ENCODE results near the gene LMAN1L. TPM values are rescaled to one million over a fixed set of nuclear protein-coding genes. Genes with fewer than 3 reads are reported as not detected.

Gene LMAN1L
- polyA plus RNA-seq, 2 donors, result 0.27 to 0.61 TPM

- no peaks in the 10 kb centered on the region for H3K9me3 ChIP-seq (ENCODE audit: control insufficient read depth in 2 of 2, insufficient read depth in 1 of 2, low read depth in 1 of 2, low read length in 1 of 2)
- H3K27ac ChIP-seq (ENCODE audit: low read depth in 2 of 2, low read length in 1 of 2), result peak overlapping the region in 1 of 2 donors; percentile 56
- H3K27me3 ChIP-seq (ENCODE audit: control insufficient read depth in 1 of 2, insufficient read depth in 2 of 2, low read length in 2 of 2), result no peaks in the 10 kb centered on the region
- H3K4me1 ChIP-seq (ENCODE audit: control insufficient read depth in 2 of 2, insufficient read depth in 2 of 2, low read length in 1 of 2), result peaks cover 2 to 19% of the 10 kb centered on the region in 2 donors
- H3K36me3 ChIP-seq (ENCODE audit: control insufficient read depth in 2 of 2, insufficient read depth in 2 of 2, low read length in 1 of 2), result peaks cover 12 to 44% of the 10 kb centered on the region in 2 donors
- peak overlapping the region; percentile 85 to 88 for H3K4me3 ChIP-seq (ENCODE audit: low read depth in 1 of 2, low read length in 2 of 2)
- WGBS, 2 donors, result 85 to 92% methylated on average over 9 of the region's 9 CpGs
Measured at GRCh38 chr15:74840851-74841775, 28.5 kb downstream of the LMAN1L start.

- Histone ChIP-seq H3K9me3 (ENCODE audit: control insufficient read depth in 2 of 2, insufficient read depth in 1 of 2, low read depth in 1 of 2, low read length in 1 of 2) (no peaks in the 10 kb centered on the region), H3K4me1 (ENCODE audit: control insufficient read depth in 2 of 2, insufficient read depth in 2 of 2, low read length in 1 of 2) (peaks cover 2 to 19% of the 10 kb centered on the region in 2 donors), H3K4me3 (ENCODE audit: low read depth in 1 of 2, low read length in 2 of 2) (peak overlapping the region; percentile 85 to 88), H3K27ac (ENCODE audit: low read depth in 2 of 2, low read length in 1 of 2) (peak overlapping the region in 1 of 2 donors; percentile 96), H3K36me3 (ENCODE audit: control insufficient read depth in 2 of 2, insufficient read depth in 2 of 2, low read length in 1 of 2) (peaks cover 6 to 37% of the 10 kb centered on the region in 2 donors), H3K27me3 (ENCODE audit: control insufficient read depth in 1 of 2, insufficient read depth in 2 of 2, low read length in 2 of 2) (no peaks in the 10 kb centered on the region)
- 72 to 73% methylated on average over 14 of the region's 14 CpGs for WGBS, 2 donors
Measured at GRCh38 chr15:74841891-74842373, 29.3 kb downstream of the LMAN1L start.

- Histone ChIP-seq H3K27me3 (ENCODE audit: control insufficient read depth in 1 of 2, insufficient read depth in 2 of 2, low read length in 2 of 2) (no peaks in the 10 kb centered on the region), H3K9me3 (ENCODE audit: control insufficient read depth in 2 of 2, insufficient read depth in 1 of 2, low read depth in 1 of 2, low read length in 1 of 2) (no peaks in the 10 kb centered on the region), H3K4me1 (ENCODE audit: control insufficient read depth in 2 of 2, insufficient read depth in 2 of 2, low read length in 1 of 2) (peaks cover 2 to 21% of the 10 kb centered on the region in 2 donors), H3K4me3 (ENCODE audit: low read depth in 1 of 2, low read length in 2 of 2) (peak within 1 kb of the TSS; percentile 85 to 88), H3K27ac (ENCODE audit: low read depth in 2 of 2, low read length in 1 of 2) (peak within 1 kb of the TSS; percentile 91 to 96), H3K36me3 (ENCODE audit: control insufficient read depth in 2 of 2, insufficient read depth in 2 of 2, low read length in 1 of 2) (peaks cover 5 to 39% of the 10 kb centered on the region in 2 donors)
- 0 to 1% methylated on average over 74 to 84 of the region's 84 CpGs for WGBS, 2 donors
Measured at GRCh38 chr15:74842581-74843444, 30.2 kb downstream of the LMAN1L start, which contains the start of gene ULK3. Gene ULK3, minus strand, starts transcription at chr15:74843156. Its CDS starts 51 bp downstream, at chr15:74843105.

- H3K27me3 ChIP-seq (ENCODE audit: control insufficient read depth in 1 of 2, insufficient read depth in 2 of 2, low read length in 2 of 2), result no peaks in the 10 kb centered on the region
- H3K4me3 ChIP-seq (ENCODE audit: low read depth in 1 of 2, low read length in 2 of 2), result peak overlapping the region; percentile 55 to 85
- H3K4me1 ChIP-seq (ENCODE audit: control insufficient read depth in 2 of 2, insufficient read depth in 2 of 2, low read length in 1 of 2), result peaks cover 2 to 21% of the 10 kb centered on the region in 2 donors
- 16% methylated on average over 18 of the region's 18 CpGs for WGBS, 2 donors
- H3K9me3 ChIP-seq (ENCODE audit: control insufficient read depth in 2 of 2, insufficient read depth in 1 of 2, low read depth in 1 of 2, low read length in 1 of 2), result no peaks in the 10 kb centered on the region
- H3K27ac ChIP-seq (ENCODE audit: low read depth in 2 of 2, low read length in 1 of 2), result peak overlapping the region; percentile 91 to 96
- peaks cover 5 to 40% of the 10 kb centered on the region in 2 donors for H3K36me3 ChIP-seq (ENCODE audit: control insufficient read depth in 2 of 2, insufficient read depth in 2 of 2, low read length in 1 of 2)
Measured at GRCh38 chr15:74843445-74843828, 30.8 kb downstream of the LMAN1L start.

- Histone ChIP-seq H3K9me3 (ENCODE audit: control insufficient read depth in 2 of 2, insufficient read depth in 1 of 2, low read depth in 1 of 2, low read length in 1 of 2) (no peaks in the 10 kb centered on the region), H3K36me3 (ENCODE audit: control insufficient read depth in 2 of 2, insufficient read depth in 2 of 2, low read length in 1 of 2) (peaks cover 5 to 41% of the 10 kb centered on the region in 2 donors), H3K27me3 (ENCODE audit: control insufficient read depth in 1 of 2, insufficient read depth in 2 of 2, low read length in 2 of 2) (no peaks in the 10 kb centered on the region), H3K27ac (ENCODE audit: low read depth in 2 of 2, low read length in 1 of 2) (peak overlapping the region; percentile 91 to 96), H3K4me1 (ENCODE audit: control insufficient read depth in 2 of 2, insufficient read depth in 2 of 2, low read length in 1 of 2) (peaks cover 2 to 21% of the 10 kb centered on the region in 2 donors), H3K4me3 (ENCODE audit: low read depth in 1 of 2, low read length in 2 of 2) (no peak overlapping the region)
- WGBS, 2 donors, result 52 to 54% methylated on average over 12 of the region's 12 CpGs
Measured at GRCh38 chr15:74843891-74844299, 31.3 kb downstream of the LMAN1L start.

GRCh38 chr15:74844319-74845207 lies 31.9 kb downstream of the LMAN1L start:
- peaks cover 2 to 21% of the 10 kb centered on the region in 2 donors for H3K4me1 ChIP-seq (ENCODE audit: control insufficient read depth in 2 of 2, insufficient read depth in 2 of 2, low read length in 1 of 2)

GRCh38 chr15:74845208-74845568 lies 32.6 kb downstream of the LMAN1L start:
- Histone ChIP-seq H3K9me3 (ENCODE audit: control insufficient read depth in 2 of 2, insufficient read depth in 1 of 2, low read depth in 1 of 2, low read length in 1 of 2) (no peaks in the 10 kb centered on the region), H3K36me3 (ENCODE audit: control insufficient read depth in 2 of 2, insufficient read depth in 2 of 2, low read length in 1 of 2) (peaks cover 0 to 35% of the 10 kb centered on the region in 2 donors), H3K4me3 (ENCODE audit: low read depth in 1 of 2, low read length in 2 of 2) (no peak overlapping the region), H3K27me3 (ENCODE audit: control insufficient read depth in 1 of 2, insufficient read depth in 2 of 2, low read length in 2 of 2) (no peaks in the 10 kb centered on the region), H3K4me1 (ENCODE audit: control insufficient read depth in 2 of 2, insufficient read depth in 2 of 2, low read length in 1 of 2) (peaks cover 2 to 21% of the 10 kb centered on the region in 2 donors), H3K27ac (ENCODE audit: low read depth in 2 of 2, low read length in 1 of 2) (peak overlapping the region; percentile 91 to 96)
- WGBS, 2 donors, result 61 to 63% methylated on average over 5 of the region's 5 CpGs

More at GRCh38 chr15:74844319-74845207, 31.9 kb downstream of the LMAN1L start:
- Histone ChIP-seq H3K4me3 (ENCODE audit: low read depth in 1 of 2, low read length in 2 of 2) (no peak overlapping the region), H3K9me3 (ENCODE audit: control insufficient read depth in 2 of 2, insufficient read depth in 1 of 2, low read depth in 1 of 2, low read length in 1 of 2) (no peaks in the 10 kb centered on the region), H3K27me3 (ENCODE audit: control insufficient read depth in 1 of 2, insufficient read depth in 2 of 2, low read length in 2 of 2) (no peaks in the 10 kb centered on the region), H3K27ac (ENCODE audit: low read depth in 2 of 2, low read length in 1 of 2) (peak overlapping the region; percentile 91 to 96), H3K36me3 (ENCODE audit: control insufficient read depth in 2 of 2, insufficient read depth in 2 of 2, low read length in 1 of 2) (peaks cover 0 to 36% of the 10 kb centered on the region in 2 donors)
- WGBS, 2 donors, result 71 to 81% methylated on average over 12 of the region's 12 CpGs

- Histone ChIP-seq H3K27ac (ENCODE audit: low read depth in 2 of 2, low read length in 1 of 2) (peak overlapping the region; percentile 67 to 96), H3K9me3 (ENCODE audit: control insufficient read depth in 2 of 2, insufficient read depth in 1 of 2, low read depth in 1 of 2, low read length in 1 of 2) (no peaks in the 10 kb centered on the region), H3K4me1 (ENCODE audit: control insufficient read depth in 2 of 2, insufficient read depth in 2 of 2, low read length in 1 of 2) (peaks cover 2 to 21% of the 10 kb centered on the region in 2 donors), H3K27me3 (ENCODE audit: control insufficient read depth in 1 of 2, insufficient read depth in 2 of 2, low read length in 2 of 2) (no peaks in the 10 kb centered on the region), H3K36me3 (ENCODE audit: control insufficient read depth in 2 of 2, insufficient read depth in 2 of 2, low read length in 1 of 2) (peaks cover 3 to 38% of the 10 kb centered on the region in 2 donors), H3K4me3 (ENCODE audit: low read depth in 1 of 2, low read length in 2 of 2) (no peak overlapping the region)
- whole genome bisulfite sequencing, 2 donors, result 78 to 81% methylated on average over 4 of the region's 4 CpGs
Measured at GRCh38 chr15:74845581-74845980, 32.9 kb downstream of the LMAN1L start.
